Activated T-cell treated with anti-CD3 and anti-CD28 coated beads for 24 hours (primary cell): ENCODE data around the gene LUZP2.

ENCODE experiments used
- DNase-seq: peaks from one replicate; pipeline ENCODE4 v3.0.0-alpha.2; 2020; ENCODE audit warnings: low read depth

LUZP2 gene

GRCh38 chr11:24567380-24567779 is 70.5 kb downstream of the LUZP2 start:
- DNase-seq = no peak

DNA sequence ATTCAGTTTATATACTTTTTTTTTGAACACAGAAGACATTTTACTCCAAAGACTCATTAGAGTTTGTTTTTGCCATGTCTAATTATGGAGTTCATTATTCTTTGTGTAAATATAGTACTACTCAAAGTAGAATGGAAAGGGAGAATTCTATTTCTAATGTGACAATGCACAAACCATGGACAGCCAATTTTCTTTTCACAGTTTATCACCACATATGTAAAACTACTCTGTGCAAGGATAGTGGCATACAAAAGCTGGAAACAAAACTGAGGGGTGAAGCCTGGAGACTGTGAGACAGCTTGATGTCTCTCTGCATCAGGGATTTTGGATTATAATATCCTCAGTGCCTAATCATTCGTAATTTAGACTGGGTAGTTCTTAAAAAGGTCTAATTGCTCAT is 75.5 kb downstream of the LUZP2 start:
- no peak for DNase-seq

DNA sequence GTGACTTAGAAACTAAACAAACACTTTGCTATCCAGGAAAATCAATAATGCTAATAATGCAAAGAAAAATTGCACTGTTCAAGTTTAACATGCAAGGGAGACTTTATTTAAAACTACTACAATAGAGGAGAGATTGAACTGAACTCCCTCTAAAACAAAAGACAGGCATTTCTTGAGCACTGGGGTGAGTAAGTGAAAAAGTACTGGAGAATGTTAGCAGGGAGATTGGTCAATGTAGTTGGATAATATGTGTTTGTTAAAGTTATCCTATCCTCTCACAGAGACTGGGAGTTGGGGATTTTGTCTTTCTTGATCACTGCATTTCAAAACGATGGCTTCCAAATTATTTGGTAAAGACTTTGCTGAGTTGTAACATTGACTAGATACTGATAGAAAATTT is 77.6 kb downstream of the LUZP2 start:
- DNase-seq = no peak

DNA sequence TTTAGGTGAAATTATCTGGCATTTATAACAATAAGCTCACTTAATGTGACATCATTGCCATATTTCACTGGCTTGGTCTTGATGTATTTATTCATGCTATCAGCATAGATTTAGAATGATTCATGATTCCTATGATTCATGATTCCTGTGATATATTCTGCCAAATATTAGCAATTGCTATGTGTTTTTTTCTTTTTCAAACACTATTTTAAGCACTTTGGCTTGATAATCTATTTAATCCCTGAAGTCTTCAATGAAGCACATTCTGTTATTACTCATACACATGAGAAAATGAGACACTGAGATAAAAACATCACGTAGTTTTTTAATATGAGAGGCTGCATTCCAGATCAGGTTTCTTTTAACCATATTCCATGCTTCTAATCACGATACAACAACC is 78.5 kb downstream of the LUZP2 start:
- no peak for DNase-seq

GRCh38 chr11:24585192-24585591 is 88.3 kb downstream of the LUZP2 start:
- no peak for DNase-seq

- DNase-seq = no peak
Observed at GRCh38 chr11:24587635-24588034, 90.8 kb downstream of the LUZP2 start.

- no peak for DNase-seq
Observed at GRCh38 chr11:24588081-24588480, 91.2 kb downstream of the LUZP2 start.

DNA sequence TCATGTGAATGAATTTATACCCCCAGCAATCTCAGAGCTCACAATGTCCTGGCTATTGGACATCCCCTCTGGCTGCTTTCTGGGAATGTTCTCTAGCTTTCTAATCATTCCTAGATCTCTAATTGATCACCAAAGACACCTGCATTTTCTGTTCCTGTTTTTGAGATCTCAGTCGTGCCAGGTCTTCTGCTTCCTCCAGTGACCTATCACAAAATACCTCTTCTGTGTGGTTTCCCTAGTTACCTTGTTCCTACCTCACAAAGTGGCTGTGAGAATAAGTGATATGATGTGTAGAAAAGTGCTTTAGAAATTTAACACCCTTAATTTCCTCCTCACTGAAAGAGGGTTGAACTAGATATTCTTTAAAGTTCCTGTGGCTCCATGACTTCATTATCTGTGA is 92.2 kb downstream of the LUZP2 start:
- no peak for DNase-seq

DNA sequence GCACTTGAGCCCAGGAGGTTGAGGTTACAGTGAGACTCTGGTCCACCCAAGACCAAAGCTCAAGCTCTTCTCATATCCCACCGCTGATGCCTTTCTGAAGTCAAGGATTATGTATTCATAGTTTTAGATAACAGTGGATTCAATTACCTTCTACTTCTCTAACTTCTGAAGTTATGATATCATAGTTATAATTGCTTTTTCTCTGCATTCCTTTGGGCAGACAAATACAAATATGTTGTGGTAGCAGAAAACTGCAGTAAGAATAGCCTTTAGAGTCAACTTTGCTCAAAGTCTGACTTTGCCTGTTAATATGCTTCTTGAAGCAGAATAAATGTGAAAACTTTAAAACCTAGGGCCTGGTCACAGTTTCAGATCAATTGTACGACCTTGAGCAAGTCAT is 94.4 kb downstream of the LUZP2 start:
- no peak for DNase-seq

DNA sequence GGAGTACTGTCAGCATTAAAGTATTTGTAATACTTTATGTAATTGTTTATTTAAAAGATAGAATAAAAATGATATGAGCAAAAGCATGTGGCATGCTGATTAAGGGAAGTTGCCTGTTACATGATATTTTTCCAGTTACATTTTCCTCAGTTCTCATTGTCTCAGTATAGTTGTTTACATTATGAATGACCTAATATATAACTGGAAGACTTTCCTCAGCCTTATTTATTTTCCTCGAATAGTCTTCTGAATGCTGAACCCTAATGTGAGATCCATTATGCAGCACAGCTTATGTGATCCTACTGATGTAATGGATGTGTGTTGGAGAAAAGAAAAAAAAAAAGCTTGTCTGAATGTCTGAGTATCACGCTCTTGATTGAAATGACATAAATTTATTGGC is 95.5 kb downstream of the LUZP2 start:
- no peak for DNase-seq

DNA sequence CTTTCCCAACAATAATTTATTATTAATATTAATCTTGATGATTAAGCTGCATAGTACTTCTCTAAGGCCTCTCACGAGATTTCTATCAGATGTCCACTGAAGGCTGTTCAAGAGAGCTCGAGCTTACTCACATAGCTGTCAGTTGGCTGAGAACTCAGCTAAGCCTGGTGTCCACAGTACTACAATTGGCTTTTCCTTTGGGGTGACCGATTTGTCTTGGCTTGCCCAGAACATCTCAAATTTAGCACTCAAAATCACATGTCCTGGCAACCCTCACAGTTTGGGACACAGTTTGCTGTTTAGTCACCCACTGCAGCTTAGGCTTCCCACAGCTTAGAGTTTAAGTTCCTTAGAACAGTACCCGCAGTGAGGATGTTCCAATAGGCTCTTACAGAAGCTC is 96.5 kb downstream of the LUZP2 start:
- DNase-seq = no peak

DNA sequence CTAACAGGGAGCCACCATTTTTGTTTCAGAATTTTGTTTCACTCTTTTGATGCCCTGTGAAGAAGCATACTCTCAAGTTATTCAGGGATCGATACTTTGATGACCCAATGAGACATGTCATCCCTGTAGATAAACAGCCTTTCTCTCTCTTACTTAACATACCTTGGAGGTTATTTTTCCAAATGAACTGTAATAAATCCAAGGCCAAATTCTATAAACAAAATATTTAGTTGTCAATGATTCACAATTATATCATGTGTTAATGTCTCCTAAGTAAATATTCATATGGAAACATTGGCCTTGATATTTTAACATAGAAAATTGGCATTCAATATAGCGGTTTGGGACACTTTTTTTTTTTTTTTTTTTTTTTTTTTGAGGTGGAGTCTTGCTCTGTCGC is 97.5 kb downstream of the LUZP2 start:
- no peak for DNase-seq

DNA sequence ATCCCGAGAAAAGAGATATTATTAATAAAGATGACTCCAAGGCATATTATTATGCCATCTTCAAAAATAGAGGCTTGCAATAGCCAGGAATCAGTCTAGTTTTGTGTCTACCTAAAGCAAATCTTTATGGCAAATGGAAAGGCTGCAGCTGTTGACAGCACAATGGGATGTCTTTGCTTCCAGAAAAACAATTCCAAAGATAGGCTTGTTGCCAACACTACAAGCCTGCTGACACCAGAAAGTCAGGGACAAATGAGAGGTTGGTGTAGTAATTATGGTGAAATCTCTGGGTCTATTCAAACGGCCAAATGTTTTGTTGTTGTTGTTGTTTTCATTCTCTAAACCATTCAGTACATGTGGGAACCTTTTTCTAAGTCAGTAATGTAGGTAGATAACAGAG is 101.8 kb downstream of the LUZP2 start:
- DNase-seq = no peak

- no peak for DNase-seq
Observed at GRCh38 chr11:24609192-24610119, 112.6 kb downstream of the LUZP2 start.

DNA sequence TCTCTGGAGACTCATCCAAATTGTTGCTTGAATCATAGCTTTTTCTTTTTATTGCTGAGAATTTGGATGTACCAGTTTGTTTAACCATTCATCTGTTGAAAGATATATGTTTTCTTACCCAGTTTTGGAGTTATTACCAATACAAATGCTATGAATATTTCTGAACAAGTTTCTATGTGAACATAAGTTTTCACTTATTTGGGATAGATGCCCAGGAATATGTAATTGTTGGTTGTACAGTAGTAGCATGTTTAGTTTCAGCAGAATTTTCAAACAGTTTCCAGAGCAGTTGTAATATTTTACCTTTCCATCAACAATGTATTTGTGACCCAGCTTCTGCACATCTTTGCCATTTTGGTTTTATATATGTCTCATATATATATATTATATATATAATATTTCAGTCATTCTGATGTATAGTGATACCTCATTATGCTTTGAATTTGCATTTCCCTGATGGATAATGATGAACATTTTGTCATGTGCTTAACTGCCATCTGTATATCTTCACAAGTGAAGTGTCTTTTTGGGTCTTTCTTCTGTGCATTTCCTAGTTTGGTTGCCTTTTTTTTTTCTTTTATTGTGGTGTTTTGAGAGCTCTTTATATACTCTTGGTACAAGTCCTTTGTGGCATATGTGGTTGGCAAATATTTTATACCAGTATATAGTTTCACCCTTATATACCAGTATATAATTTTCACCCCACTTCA is 118.8 kb downstream of the LUZP2 start:
- DNase-seq = no peak

- no peak for DNase-seq
Observed at GRCh38 chr11:24617856-24618255, 121.0 kb downstream of the LUZP2 start.

GRCh38 chr11:24619900-24620299 is 123.0 kb downstream of the LUZP2 start:
- DNase-seq = no peak

- DNase-seq = no peak
Observed at GRCh38 chr11:24622262-24622661, 125.4 kb downstream of the LUZP2 start.

DNA sequence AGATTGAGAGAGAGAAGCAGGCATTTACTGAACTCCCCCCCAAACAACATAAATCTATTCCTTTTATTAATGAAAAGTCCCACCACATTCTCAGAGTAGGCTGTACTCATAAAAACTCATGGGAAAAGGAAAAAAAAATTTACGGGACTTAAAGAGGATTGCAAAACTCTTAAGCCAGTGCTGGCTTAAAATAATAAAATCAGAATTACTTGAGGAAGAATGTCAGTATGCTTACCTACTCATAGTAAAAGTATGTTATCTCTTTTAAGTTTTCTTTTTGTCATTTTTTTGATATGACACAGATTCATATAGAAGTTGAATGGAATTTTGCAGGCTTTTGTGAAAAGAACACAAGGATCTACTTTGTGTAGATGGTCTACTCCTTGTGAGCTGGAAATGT is 126.3 kb downstream of the LUZP2 start:
- DNase-seq = no peak

DNA sequence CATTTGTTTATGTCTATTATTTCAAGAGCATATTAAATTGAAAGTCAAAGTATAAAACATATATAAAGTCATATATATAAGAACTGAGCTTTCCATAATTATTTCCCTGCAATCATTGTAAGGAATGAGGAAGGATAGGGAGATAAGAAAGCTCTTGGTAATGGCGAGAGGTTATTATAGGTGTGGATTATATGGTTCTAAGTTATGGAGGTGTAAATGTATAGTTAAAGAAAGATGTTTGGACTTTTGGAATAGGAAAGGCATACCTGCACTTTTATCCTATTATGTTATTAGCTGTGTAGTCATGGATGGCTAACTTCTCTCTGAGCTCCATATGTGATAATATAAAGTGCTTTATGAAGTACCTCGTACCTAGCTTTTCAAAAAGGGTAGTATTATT is 127.6 kb downstream of the LUZP2 start:
- DNase-seq = no peak

DNA sequence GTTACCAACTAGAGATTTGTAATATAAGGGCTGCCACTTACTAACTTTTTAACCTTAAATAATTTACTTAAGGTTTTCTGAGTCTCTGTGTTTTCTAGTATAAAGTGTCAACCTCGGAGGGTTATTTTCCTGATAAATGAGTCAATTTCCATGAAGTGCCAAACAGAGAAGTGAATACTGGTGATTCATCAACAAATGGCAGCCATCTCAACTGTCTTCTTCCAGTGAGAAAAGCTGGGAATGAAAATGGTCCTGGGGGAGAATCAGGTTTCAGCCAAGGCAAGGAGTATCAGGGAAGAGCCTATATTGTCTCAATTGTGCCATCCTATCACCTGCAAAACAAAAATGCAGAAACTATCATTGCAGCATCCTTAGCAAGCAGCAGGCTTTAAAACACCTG is 129.1 kb downstream of the LUZP2 start:
- no peak for DNase-seq

DNA sequence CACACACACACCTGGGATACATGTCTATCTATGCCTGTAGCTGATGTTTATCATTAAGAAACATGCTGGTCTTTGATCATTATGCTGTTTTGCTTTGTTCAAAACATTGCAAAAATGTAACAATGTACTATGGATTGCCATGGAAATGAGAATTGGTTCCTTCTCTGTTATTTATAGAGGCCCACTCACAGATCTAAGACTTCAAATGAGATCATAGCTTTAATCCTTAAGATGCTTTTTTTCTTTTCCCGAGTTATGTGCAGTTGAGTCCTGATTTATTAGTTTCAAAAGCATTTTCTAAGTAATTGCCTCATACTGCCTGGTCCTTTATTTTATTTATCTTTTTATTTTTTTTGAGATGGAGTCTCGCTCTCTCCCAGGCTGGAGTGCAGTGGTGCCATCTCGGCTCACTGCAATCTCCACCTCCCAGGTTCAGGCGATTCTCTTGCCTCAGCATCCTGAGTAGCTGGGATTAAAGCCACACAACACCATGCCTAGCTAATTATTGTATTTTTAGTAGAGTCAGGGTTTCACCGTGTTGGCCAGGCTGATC is 131.4 kb downstream of the LUZP2 start:
- no peak for DNase-seq

DNA sequence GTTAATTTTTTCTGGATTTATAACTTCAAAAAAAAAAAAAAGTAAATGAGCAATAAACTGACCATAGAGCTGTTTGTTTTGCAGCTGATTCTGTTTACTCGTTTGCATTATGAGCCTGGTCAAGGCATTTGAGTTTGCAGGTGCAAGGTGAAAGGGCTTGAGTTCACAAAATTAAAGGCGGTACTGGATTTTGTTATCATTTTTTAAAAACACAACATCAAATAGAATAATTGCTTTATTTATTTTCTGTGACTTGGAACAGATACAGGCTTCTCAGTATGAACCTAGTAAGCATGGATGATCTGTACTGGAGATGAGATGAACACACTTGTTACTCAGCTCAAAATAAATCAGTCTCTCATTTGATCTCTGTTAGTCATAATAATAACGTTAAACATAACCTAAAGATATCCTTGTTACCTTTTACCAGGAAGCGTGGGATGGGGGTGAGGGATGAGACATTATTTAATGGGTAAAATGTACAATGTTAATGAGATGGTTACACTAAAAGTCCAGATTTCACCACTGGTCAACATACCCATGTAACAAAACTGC is 137.8 kb downstream of the LUZP2 start:
- DNase-seq = no peak
